Tibial artery (tissue), 4 donors: ENCODE data around the gene CFAP20.

Source experiments
- DNase-seq, 2 donors: peaks; one replicate each; pipeline ENCODE4 v3.0.0-alpha.2; 2019
- H3K27ac ChIP-seq, 2 donors: fragments of 200-600 bp; sonication (generic) in 1 of 2; 1 replicate in 1 of 2; 2 replicates in 1 of 2; pipeline ENCODE4 v1.5.1; 2018 to 2019; ENCODE audit warnings: mild to moderate bottlenecking in 1 of 2
- H3K27me3 ChIP-seq, 2 donors: fragments of 200-600 bp; sonication (generic) in 1 of 2; one replicate each; pipeline versions ENCODE4 v1.5.1 to v1.6.0; 2016 to 2019
- H3K36me3 ChIP-seq, 3 donors: fragments of 200-600 bp; sonication (generic) in 2 of 3; one replicate each; pipeline ENCODE4 v1.5.1; 2016 to 2019; ENCODE audit warnings: mild to moderate bottlenecking in 2 of 3
- H3K4me1 ChIP-seq, 4 donors: fragments of 200-600 bp; sonication (generic) in 2 of 4; 1 replicate in 3 of 4; 2 replicates in 1 of 4; pipeline ENCODE4 v1.5.1; 2016 to 2019
- H3K4me3 ChIP-seq, 2 donors: fragments of 200-600 bp; sonication (generic) in 1 of 2; 1 replicate in 1 of 2; 2 replicates in 1 of 2; pipeline ENCODE4 v1.5.1; 2018 to 2019; ENCODE audit warnings: mild to moderate bottlenecking in 2 of 2
- H3K9me3 ChIP-seq, 3 donors: fragments of 200-600 bp; sonication (generic) in 1 of 3; one replicate each; pipeline ENCODE4 v1.5.1; 2016 to 2019
- intact Hi-C: fragments of 100-400 bp; cut with DNase I; formaldehyde crosslinking; loops from one replicate; pipeline ENCODE4 v1.15.0; 2023; ENCODE audit warnings: low total_unique reads
- TF ChIP-seq, protein P1 (sequence below), 2 experiments: fragments of 200-600 bp in 1 of 2; fragments of 450-650 bp in 1 of 2; IDR thresholded peaks; one replicate each; pipeline ENCODE4 v1.5.1; 2017 to 2019; ENCODE audit warnings: antibody characterized with exemption in 2 of 2, mild to moderate bottlenecking in 1 of 2, moderate library complexity in 1 of 2

The CFAP20 gene

GRCh38 chr16:58152246-58152868 is 23.2 kb upstream of the CFAP20 start:
- Histone ChIP-seq H3K9me3 (no peaks in the 10 kb centered on the region), H3K36me3 (peaks cover 0 to 6% (median 0%) of the 10 kb centered on the region in 3 donors), H3K4me3 (no peak overlapping the region), H3K27ac (no peak overlapping the region), H3K27me3 (no peaks in the 10 kb centered on the region), H3K4me1 (no peaks in the 10 kb centered on the region)
- intact Hi-C loops: no loop called here
- DNase-seq: no peak
- TF ChIP-seq, protein P1, sequence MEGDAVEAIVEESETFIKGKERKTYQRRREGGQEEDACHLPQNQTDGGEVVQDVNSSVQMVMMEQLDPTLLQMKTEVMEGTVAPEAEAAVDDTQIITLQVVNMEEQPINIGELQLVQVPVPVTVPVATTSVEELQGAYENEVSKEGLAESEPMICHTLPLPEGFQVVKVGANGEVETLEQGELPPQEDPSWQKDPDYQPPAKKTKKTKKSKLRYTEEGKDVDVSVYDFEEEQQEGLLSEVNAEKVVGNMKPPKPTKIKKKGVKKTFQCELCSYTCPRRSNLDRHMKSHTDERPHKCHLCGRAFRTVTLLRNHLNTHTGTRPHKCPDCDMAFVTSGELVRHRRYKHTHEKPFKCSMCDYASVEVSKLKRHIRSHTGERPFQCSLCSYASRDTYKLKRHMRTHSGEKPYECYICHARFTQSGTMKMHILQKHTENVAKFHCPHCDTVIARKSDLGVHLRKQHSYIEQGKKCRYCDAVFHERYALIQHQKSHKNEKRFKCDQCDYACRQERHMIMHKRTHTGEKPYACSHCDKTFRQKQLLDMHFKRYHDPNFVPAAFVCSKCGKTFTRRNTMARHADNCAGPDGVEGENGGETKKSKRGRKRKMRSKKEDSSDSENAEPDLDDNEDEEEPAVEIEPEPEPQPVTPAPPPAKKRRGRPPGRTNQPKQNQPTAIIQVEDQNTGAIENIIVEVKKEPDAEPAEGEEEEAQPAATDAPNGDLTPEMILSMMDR (IDR thresholded peaks at IDR 0.05): no peak

DNA sequence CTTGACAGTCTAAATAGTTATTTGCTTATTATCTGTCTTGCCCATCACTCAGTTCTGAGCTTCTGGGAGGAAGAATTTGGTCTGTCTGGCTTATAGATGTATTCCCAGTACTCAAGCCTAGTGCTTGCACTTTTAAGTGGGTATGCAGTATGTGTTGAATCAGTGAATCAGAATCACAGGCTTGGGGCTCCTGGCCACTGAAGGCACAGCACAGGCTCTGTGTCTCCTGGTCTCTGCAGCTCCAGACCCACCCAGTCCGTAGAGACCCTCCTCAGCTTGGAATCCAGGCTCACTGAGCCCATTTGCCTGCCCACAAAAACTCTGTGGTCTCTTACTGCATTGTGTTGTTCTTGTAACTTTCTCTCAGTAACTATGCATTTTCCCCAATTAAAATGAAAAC is 19.3 kb upstream of the CFAP20 start:
- H3K36me3 ChIP-seq: no peaks in the 10 kb centered on the region
- no peaks in the 10 kb centered on the region for H3K27me3 ChIP-seq
- no peak overlapping the region for H3K4me3 ChIP-seq
- no peak overlapping the region for H3K27ac ChIP-seq
- intact Hi-C loops: no loop called here
- no peak for DNase-seq
- TF ChIP-seq, protein P1 (IDR thresholded peaks at IDR 0.05): no peak
- H3K9me3 ChIP-seq: no peaks in the 10 kb centered on the region
- no peaks in the 10 kb centered on the region for H3K4me1 ChIP-seq

- Histone ChIP-seq H3K9me3 (no peaks in the 10 kb centered on the region), H3K4me3 (no peak overlapping the region), H3K27ac (no peak overlapping the region), H3K4me1 (no peaks in the 10 kb centered on the region), H3K27me3 (no peaks in the 10 kb centered on the region), H3K36me3 (no peaks in the 10 kb centered on the region)
- intact Hi-C loops: no loop called here
- TF ChIP-seq, protein P1 (IDR thresholded peaks at IDR 0.05): no peak
- no peak for DNase-seq
Observed at GRCh38 chr16:58148099-58148498, 18.9 kb upstream of the CFAP20 start.

GRCh38 chr16:58138852-58139251 is 9.7 kb upstream of the CFAP20 start:
- Histone ChIP-seq H3K4me1 (no peaks in the 10 kb centered on the region), H3K27ac (no peak overlapping the region), H3K4me3 (no peak overlapping the region), H3K9me3 (peaks cover 0 to 21% (median 0%) of the 10 kb centered on the region in 3 donors), H3K27me3 (no peaks in the 10 kb centered on the region), H3K36me3 (peaks cover 0 to 7% (median 0%) of the 10 kb centered on the region in 3 donors)
- intact Hi-C loops: no loop called here
- DNase-seq: no peak
- TF ChIP-seq, protein P1 (IDR thresholded peaks at IDR 0.05): no peak

DNA sequence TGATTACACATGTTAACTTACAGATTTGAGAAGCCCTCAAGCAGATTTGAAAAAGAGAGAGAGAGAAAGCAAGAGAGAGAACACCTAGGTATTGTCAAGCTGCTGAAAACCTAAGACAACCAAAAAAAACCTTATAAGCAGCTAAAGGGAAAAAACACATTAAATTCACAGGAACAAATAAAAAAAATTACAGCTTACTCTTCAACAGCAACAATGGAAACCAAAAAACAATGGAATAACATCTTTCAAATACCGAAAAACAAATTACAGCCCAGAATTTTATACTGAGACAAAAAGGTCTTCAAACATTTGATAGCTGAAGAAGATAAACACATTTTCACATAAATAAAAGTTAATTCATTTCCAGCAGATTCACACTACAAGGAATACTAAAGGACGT is 8.4 kb upstream of the CFAP20 start:
- H3K4me1 ChIP-seq: no peaks in the 10 kb centered on the region
- DNase-seq: no peak
- TF ChIP-seq, protein P1 (IDR thresholded peaks at IDR 0.05): no peak
- no peaks in the 10 kb centered on the region for H3K27me3 ChIP-seq
- peaks cover 0 to 7% (median 0%) of the 10 kb centered on the region in 3 donors for H3K36me3 ChIP-seq
- H3K4me3 ChIP-seq: no peak overlapping the region
- H3K9me3 ChIP-seq: peaks cover 0 to 21% (median 0%) of the 10 kb centered on the region in 3 donors
- no peak overlapping the region for H3K27ac ChIP-seq
- intact Hi-C loops: no loop called here
